ENCODE data around the gene ALG14. TPM values are rescaled to one million over a fixed set of nuclear protein-coding genes. Genes with fewer than 3 reads are reported as not detected.

ALG14 gene
- total RNA-seq, 1 experiment from 2014 or later = 2.4 TPM

DNA sequence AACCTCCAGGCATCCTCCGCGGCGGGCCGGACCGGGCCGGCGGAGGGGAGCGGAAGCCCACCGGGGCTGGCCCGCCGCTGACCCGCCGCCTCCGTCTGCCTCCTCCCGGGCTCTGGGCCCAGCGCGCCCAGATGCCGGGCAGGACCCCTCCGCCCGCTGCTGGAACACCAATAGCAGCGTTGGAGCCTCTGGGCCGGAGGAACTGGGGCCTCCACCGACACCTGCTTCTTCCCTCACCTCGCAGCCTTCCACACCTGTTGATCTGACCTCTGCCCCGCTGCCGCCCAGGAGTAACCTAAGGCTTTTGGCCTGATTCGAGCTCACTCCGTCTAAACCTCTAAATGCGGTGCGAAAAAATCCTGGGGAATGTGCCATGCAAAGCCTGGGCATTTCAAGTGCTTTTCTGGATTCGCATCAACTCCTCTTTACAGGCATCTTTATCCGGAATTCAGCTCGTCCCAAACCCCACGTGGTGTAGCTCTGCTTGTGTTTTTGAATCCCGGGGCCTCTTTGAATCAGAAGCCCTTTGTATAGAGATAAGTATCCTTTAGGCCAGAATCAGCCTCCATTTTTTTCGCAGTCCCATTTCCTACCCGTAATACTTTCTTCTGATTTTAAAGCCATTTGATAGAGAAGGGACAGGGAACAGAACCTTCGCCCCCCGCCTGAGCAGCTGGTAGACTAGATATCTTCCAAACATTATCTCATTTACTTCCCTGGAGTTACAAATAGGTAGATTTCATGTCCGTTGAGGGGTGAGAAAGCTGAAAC is 145.2 kb downstream of the ALG14 start:
- peak; percentile 69 for DNase-seq (ENCODE audit: low read depth)
- in situ Hi-C loops (cut with HindIII; ENCODE audit: low pct_unique_long_range_greater_than_20kb, low sequenced_read_pairs) = no loop called here

DNA sequence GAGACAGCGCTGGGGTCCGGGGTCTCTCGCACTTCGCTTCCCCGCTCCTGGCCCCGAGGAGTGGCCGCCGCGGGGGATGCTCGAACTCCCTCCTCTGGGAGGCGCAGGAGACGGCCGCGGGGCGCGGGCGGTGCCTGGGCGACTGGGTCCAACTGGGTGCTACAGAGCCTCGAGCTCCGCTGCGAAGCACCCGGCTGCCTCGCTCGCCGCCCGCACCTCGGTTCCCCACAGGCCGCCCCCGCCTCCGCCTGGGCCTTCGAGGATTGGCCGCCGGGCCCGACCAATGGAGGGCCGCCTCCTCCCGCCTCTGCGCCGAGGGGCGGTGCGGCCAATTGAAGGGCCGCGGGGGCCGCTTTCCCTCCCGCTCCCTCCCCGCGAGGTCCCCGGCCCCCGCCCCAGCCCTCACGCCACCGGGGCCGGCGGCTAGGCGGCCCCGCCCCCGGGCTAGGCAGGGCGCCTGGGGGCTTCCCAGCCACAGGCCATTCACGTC is 145.8 kb downstream of the ALG14 start, which contains the start of gene CNN3:
Gene CNN3, minus strand, starts transcription at position 196 of the 490 bp plus-strand sequence. CDS start 216 bp downstream, outside the sequence.
- peak; percentile 89 for DNase-seq (ENCODE audit: low read depth)
- in situ Hi-C loops (cut with HindIII; ENCODE audit: low pct_unique_long_range_greater_than_20kb, low sequenced_read_pairs) = no loop called here

DNA sequence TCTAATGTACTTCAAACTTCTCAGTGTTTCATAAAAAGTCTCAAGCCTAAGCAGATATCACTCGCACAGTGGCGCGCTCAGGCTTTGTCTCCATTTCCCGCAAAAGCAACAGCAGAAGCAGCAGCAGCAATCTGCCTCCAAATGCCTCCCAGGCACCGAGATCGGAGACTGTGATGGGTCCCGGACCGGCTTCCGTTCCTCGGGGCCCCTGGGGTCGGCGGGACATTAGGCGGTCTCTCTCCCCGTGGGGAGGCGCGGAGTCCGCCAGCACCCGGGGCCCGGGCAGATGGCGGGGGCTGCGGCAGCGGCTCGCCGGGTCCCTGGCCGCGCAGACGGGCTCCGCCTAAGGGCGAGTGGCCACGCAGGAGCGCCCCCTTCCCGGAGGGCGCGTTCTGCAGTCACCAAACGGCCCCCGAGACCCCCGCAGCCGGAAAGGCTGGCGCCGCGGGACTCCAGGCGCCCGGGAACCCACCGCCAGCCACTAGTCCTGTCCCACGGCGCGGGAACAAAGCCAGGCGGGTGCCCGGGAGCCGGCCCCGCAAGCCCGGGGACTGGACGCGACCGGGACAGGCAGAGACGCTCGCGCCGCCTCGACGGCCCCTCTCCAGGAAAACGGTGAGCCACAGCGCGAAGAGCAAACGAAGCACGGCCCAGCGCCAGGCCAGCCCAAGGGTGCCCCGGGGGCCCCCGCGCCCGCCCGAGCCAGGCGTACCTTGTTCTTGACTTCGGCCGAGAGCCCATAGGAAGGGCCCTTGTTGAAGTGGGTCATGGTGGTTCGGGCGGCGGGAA is 146.4 kb downstream of the ALG14 start:
- DNase-seq (ENCODE audit: low read depth) = peak; percentile 68
- in situ Hi-C loops (cut with HindIII; ENCODE audit: low pct_unique_long_range_greater_than_20kb, low sequenced_read_pairs) = no loop called here

DNA sequence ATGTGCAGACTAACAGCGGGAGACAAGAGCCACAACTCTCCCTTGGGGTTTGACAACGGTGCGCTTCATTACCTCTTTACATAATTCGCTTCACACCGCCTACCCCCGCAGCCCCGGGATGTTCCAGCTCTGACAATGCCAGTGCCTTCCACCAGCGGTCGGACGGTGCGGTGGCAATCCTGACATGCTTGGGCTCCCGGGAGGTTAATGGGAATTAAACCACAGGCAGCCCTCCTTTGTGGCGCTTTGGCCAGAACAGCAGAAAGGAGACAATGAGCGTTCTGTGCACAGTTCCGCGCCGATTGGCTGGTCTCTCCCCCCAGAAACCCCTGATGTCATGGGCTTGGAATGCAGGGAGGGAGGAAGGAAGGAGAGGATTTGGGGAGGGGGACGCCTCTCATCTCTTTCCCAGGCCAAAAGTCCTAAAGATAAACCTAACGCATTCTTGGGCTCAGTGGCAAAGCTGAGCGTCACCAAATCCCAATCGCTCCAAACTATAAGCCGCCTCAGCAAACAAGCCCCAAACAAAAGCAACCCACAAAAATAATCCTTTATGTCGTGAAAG is 147.1 kb downstream of the ALG14 start:
- DNase-seq (ENCODE audit: low read depth) = peak; percentile 87
- in situ Hi-C loops (cut with HindIII; ENCODE audit: low pct_unique_long_range_greater_than_20kb, low sequenced_read_pairs) = no loop called here

DNA sequence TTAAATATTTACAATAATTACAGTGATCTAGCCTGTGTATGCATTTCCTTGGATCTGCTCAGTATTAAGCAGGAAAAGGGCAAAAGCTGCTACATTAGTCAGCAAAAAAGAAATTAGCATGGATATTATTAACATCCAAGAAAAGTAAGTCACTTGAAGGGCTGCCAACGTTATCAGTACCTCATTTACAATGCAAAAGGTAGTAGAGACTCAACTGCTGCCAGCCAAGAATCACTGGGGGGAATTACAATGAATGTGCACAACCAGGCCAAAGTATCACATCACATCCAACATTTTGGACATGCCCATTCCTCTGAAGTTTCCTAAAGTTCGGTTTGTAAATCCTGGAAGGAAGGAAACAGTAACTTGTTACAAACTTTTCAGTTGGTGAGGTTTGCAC is 147.7 kb downstream of the ALG14 start:
- in situ Hi-C loops (cut with HindIII; ENCODE audit: low pct_unique_long_range_greater_than_20kb, low sequenced_read_pairs) = no loop called here
- DNase-seq (ENCODE audit: low read depth) = no peak

Other genes with a start within 250 kb of the ALG14 start
- gene CNN3, start 145.8 kb downstream of the ALG14 start, total RNA-seq (2014; rRNA removed; shearing (Covaris generic); ENCODE audit: low replicate concordance) = 95.0 and 106 TPM in 2 replicates
- gene TLCD4, start 44.4 kb upstream of the ALG14 start, total RNA-seq (2014; rRNA removed; shearing (Covaris generic); ENCODE audit: low replicate concordance) = 11.3 and 11.6 TPM in 2 replicates
- 12.0 and 15.9 TPM in 2 replicates for gene RWDD3, start 161.3 kb upstream of the ALG14 start, total RNA-seq (2014; rRNA removed; shearing (Covaris generic); ENCODE audit: low replicate concordance)